Ovary (tissue), 3 donors: Measurements from ENCODE around the gene FYN.

Experiments used
- EP300 ChIP-seq: sonication (generic); formaldehyde crosslinking; IDR thresholded peaks from one replicate; pipeline ENCODE4 v1.6.1; 2017; ENCODE audit warnings: antibody characterized with exemption
- TF ChIP-seq, protein P1 (sequence below), 3 donors: fragments of 450-650 bp in 2 of 3; fragments of 200-600 bp in 1 of 3; IDR thresholded peaks; one replicate each; pipeline versions ENCODE4 v1.5.1 to v1.8.0; 2016 to 2022; ENCODE audit warnings: antibody characterized with exemption in 3 of 3, mild to moderate bottlenecking in 1 of 3
- donor health status: DM: no; HTN: no; CAD: no.

DNA sequence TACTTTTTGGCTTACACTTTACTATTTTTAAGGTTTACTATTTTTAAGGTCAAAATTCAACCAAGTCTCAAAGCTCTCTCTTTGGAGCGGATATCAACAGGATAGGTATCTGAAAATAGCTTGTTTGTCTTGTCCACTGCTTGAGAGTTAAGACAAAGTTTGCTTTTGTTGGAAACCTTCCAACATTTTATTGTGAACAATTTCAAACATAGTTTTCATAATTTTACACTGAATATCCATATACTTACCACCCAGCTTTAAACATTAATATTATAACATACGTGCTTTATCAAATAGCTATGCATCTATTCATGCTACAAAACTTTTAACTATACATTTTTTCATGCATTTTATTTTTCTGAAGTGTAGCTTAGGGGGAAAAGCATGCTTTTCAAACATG lies 109.9 kb downstream of the FYN start:
- TF ChIP-seq, protein P1, sequence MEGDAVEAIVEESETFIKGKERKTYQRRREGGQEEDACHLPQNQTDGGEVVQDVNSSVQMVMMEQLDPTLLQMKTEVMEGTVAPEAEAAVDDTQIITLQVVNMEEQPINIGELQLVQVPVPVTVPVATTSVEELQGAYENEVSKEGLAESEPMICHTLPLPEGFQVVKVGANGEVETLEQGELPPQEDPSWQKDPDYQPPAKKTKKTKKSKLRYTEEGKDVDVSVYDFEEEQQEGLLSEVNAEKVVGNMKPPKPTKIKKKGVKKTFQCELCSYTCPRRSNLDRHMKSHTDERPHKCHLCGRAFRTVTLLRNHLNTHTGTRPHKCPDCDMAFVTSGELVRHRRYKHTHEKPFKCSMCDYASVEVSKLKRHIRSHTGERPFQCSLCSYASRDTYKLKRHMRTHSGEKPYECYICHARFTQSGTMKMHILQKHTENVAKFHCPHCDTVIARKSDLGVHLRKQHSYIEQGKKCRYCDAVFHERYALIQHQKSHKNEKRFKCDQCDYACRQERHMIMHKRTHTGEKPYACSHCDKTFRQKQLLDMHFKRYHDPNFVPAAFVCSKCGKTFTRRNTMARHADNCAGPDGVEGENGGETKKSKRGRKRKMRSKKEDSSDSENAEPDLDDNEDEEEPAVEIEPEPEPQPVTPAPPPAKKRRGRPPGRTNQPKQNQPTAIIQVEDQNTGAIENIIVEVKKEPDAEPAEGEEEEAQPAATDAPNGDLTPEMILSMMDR (IDR thresholded peaks at IDR 0.05), result no peak
- TF ChIP-seq EP300, result no peak
